ENCODE measurements around the gene OR5H6. TPM values are rescaled to one million over a fixed set of nuclear protein-coding genes. Genes with fewer than 3 reads are reported as not detected.

Gene OR5H6
- total and polyA plus RNA-seq, 2 donors (not counting 3 experiments of a cell fraction or from before 2014, with no cell fraction given): not detected

- no peak for TF ChIP-seq POLR2AphosphoS5 (IDR thresholded peaks at IDR 0.05; ENCODE audit: insufficient read depth, low read depth, low read length)
- TF ChIP-seq FOS (IDR thresholded peaks at IDR 0.05; ENCODE audit: borderline replicate concordance, insufficient read depth, low read length): no peak
- TF ChIP-seq CTCF (IDR thresholded peaks at IDR 0.05; ENCODE audit: extremely low read depth in 1 of 2, insufficient read depth in 1 of 2, low read depth in 1 of 2, low read length in 2 of 2): no peak
- no peak for TF ChIP-seq GATA2 (IDR thresholded peaks at IDR 0.05; ENCODE audit: insufficient read depth, insufficient read length, low read depth, low read length)
- no peak for TF ChIP-seq EZH2 (IDR thresholded peaks at IDR 0.05; ENCODE audit: borderline replicate concordance, low read depth, low read length, severe bottlenecking)
- TF ChIP-seq, protein P1, sequence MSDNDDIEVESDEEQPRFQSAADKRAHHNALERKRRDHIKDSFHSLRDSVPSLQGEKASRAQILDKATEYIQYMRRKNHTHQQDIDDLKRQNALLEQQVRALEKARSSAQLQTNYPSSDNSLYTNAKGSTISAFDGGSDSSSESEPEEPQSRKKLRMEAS (IDR thresholded peaks at IDR 0.05; ENCODE audit: insufficient read depth, insufficient read length): no peak
- no peak for TF ChIP-seq MYC (IDR thresholded peaks at IDR 0.05; ENCODE audit: low read depth, low read length)
- TF ChIP-seq JUN (IDR thresholded peaks at IDR 0.05; ENCODE audit: borderline replicate concordance, insufficient read depth, insufficient read length, low read depth): no peak
- TF ChIP-seq POLR2A (IDR thresholded peaks at IDR 0.05; ENCODE audit: low read depth, low read length): no peak
- H3K79me2 ChIP-seq (ENCODE audit: control insufficient read depth, insufficient read depth, low read length): no peaks in the 10 kb centered on the region
- dilution Hi-C loops (cut with MboI; ENCODE audit: extremely low pct_ligation_motif_present, low sequenced_read_pairs) (no loop called here), intact Hi-C loops (cut with micrococcal nuclease) (no loop called here)
- no peaks in the 10 kb centered on the region for H3K27me3 ChIP-seq (ENCODE audit: control insufficient read depth in 2 of 2, insufficient read depth in 2 of 2, low read length in 2 of 2)
- no peak overlapping the region for H3K4me3 ChIP-seq (replicated peaks in 1 of 3; ENCODE audit: insufficient read depth in 1 of 3, low read depth in 1 of 3, low read length in 3 of 3)
- no TSS peak for BruUV-seq (replicated peaks)
- H3K4me1 ChIP-seq (ENCODE audit: control insufficient read depth, extremely low read depth, insufficient read depth, low read length): no peaks in the 10 kb centered on the region
- no peak for FAIRE-seq
- no peaks in the 10 kb centered on the region for H3K36me3 ChIP-seq (ENCODE audit: control insufficient read depth in 2 of 2, extremely low read depth in 1 of 2, insufficient read depth in 2 of 2, low read length in 2 of 2)
- ChIA-PET CTCF (no interaction called here), POLR2A (no interaction called here)
- no peak for DNase-seq (ENCODE audit: low read depth, low spot score)
- H3K9ac ChIP-seq (replicated peaks; ENCODE audit: extremely low read depth, insufficient read depth, low read length): no peak overlapping the region
- no peak overlapping the region for H3K4me2 ChIP-seq (ENCODE audit: insufficient read depth, low read length)
- H3K9me1 ChIP-seq (replicated peaks; ENCODE audit: control insufficient read depth, extremely low read depth, insufficient read depth, low read length): no peaks in the 10 kb centered on the region
- no peaks in the 10 kb centered on the region for H4K20me1 ChIP-seq (replicated peaks; ENCODE audit: control insufficient read depth, extremely low read depth, insufficient read depth, low read length)
- no peak overlapping the region for H2AFZ ChIP-seq (ENCODE audit: low read depth, low read length)
- H3K9me3 ChIP-seq (replicated peaks; ENCODE audit: control insufficient read depth, insufficient read depth, low read length): no peaks in the 10 kb centered on the region
- H3K27ac ChIP-seq (ENCODE audit: insufficient read depth, low read depth, low read length): no peak overlapping the region
These were observed 8.1 kb downstream of the OR5H6 start for GRCh38 chr3:98272126-98272525.

Measured in endothelial cell of umbilical vein (primary cell).